T follicular helper cell (primary cell): ENCODE measurements around the gene TMEM208.

Source experiments
- DNase-seq: peaks from one replicate; pipeline ENCODE4 v3.0.0-alpha.2; 2020; ENCODE audit warnings: low read depth

TMEM208 gene

GRCh38 chr16:67191995-67192681 lies 34.8 kb upstream of the TMEM208 start, which contains the start of gene E2F4:
E2F4 (plus strand) TSS chr16:67192155; CDS start chr16:67192228, 73 bp downstream.
- peak; percentile 73 for DNase-seq

GRCh38 chr16:67192781-67193361 lies 34.1 kb upstream of the TMEM208 start:
- DNase-seq, result no peak

- no peak for DNase-seq
Observed at GRCh38 chr16:67193536-67193935, 33.4 kb upstream of the TMEM208 start.

- DNase-seq, result no peak
Observed at GRCh38 chr16:67194260-67194659, 32.7 kb upstream of the TMEM208 start.

GRCh38 chr16:67195676-67196075 lies 31.3 kb upstream of the TMEM208 start:
- no peak for DNase-seq

- DNase-seq, result no peak
Observed at GRCh38 chr16:67196881-67197280, 30.0 kb upstream of the TMEM208 start.

- no peak for DNase-seq
Observed at GRCh38 chr16:67197704-67198103, 29.2 kb upstream of the TMEM208 start.

GRCh38 chr16:67198238-67198734 lies 28.6 kb upstream of the TMEM208 start:
- no peak for DNase-seq

- DNase-seq, result no peak
Observed at GRCh38 chr16:67199011-67199807, 27.7 kb upstream of the TMEM208 start, which contains the start of gene ELMO3. ELMO3 (plus strand) TSS chr16:67199131; CDS start chr16:67199327, 196 bp downstream.

GRCh38 chr16:67199808-67200198 lies 27.1 kb upstream of the TMEM208 start:
- no peak for DNase-seq

GRCh38 chr16:67200491-67200890 lies 26.4 kb upstream of the TMEM208 start:
- DNase-seq, result no peak

- DNase-seq, result no peak
Observed at GRCh38 chr16:67201411-67202345, 25.3 kb upstream of the TMEM208 start.

GRCh38 chr16:67202426-67202825 lies 24.5 kb upstream of the TMEM208 start:
- DNase-seq, result no peak

GRCh38 chr16:67202956-67203493 lies 23.9 kb upstream of the TMEM208 start:
- no peak for DNase-seq

GRCh38 chr16:67204076-67204475 lies 22.9 kb upstream of the TMEM208 start:
- DNase-seq, result no peak

GRCh38 chr16:67206129-67206837 lies 20.6 kb upstream of the TMEM208 start:
- no peak for DNase-seq

GRCh38 chr16:67206838-67207248 lies 20.1 kb upstream of the TMEM208 start:
- DNase-seq, result no peak

- no peak for DNase-seq
Observed at GRCh38 chr16:67207249-67208091, 19.5 kb upstream of the TMEM208 start.

- DNase-seq, result no peak
Observed at GRCh38 chr16:67208154-67208896, 18.6 kb upstream of the TMEM208 start.
